ENCODE results near the gene PDGFA.
"Not testable (repeated sequence)": the region's sequence is repeated elsewhere in the genome, so short reads cannot be mapped to it uniquely, and the experiment has no call there.

The PDGFA gene

GRCh38 chr7:557558-557881 lies 37.9 kb upstream of the PDGFA start:
- no peak overlapping the region for H3K4me3 ChIP-seq (replicated peaks; ENCODE audit: low read depth, low read length)
- TF ChIP-seq, protein P1, sequence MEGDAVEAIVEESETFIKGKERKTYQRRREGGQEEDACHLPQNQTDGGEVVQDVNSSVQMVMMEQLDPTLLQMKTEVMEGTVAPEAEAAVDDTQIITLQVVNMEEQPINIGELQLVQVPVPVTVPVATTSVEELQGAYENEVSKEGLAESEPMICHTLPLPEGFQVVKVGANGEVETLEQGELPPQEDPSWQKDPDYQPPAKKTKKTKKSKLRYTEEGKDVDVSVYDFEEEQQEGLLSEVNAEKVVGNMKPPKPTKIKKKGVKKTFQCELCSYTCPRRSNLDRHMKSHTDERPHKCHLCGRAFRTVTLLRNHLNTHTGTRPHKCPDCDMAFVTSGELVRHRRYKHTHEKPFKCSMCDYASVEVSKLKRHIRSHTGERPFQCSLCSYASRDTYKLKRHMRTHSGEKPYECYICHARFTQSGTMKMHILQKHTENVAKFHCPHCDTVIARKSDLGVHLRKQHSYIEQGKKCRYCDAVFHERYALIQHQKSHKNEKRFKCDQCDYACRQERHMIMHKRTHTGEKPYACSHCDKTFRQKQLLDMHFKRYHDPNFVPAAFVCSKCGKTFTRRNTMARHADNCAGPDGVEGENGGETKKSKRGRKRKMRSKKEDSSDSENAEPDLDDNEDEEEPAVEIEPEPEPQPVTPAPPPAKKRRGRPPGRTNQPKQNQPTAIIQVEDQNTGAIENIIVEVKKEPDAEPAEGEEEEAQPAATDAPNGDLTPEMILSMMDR (IDR thresholded peaks at IDR 0.05; ENCODE audit: low read depth, low read length, missing control alignments) = no peak
- DNase-seq (ENCODE audit: extremely low read depth, low read depth) = no peak

DNA sequence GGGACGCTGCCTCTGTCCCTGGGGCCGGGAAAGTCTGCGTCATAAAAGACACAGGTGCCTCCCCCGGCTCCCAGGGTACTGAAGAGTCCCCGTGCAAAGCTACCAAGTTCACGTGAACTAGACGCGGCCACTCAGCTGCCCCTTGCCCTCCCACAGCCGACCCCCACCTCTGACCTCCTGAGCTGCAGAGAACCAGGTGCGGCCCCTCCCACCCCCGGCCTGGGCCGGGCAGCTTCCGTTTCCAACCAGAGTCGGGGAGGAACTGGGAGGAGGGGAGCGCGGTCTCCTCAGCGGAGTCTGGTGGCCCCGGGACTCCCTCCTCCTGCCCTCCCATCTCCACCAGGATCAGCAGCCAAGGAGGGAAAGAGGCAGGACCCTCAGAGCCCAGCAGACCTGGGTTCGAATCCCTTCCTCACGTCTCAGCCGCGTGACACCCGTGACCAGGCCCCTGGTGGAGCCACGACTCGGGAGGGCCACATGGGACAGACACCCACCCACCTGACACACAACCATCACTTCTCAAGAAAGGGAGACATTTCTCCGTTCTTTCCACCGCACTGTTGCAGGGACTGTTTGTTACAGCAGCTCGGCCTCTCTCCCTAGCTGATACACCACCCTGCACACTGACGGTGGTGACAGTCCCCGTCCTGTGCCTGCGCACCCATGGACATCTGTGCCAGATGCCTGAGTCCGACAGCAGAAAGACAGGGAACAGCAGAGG lies 37.4 kb upstream of the PDGFA start:
- TF ChIP-seq, protein P1 (IDR thresholded peaks at IDR 0.05; ENCODE audit: low read depth, low read length, missing control alignments) = no peak
- no peak for DNase-seq (ENCODE audit: extremely low read depth, low read depth)
- no peak overlapping the region for H3K4me3 ChIP-seq (replicated peaks; ENCODE audit: low read depth, low read length)

DNA sequence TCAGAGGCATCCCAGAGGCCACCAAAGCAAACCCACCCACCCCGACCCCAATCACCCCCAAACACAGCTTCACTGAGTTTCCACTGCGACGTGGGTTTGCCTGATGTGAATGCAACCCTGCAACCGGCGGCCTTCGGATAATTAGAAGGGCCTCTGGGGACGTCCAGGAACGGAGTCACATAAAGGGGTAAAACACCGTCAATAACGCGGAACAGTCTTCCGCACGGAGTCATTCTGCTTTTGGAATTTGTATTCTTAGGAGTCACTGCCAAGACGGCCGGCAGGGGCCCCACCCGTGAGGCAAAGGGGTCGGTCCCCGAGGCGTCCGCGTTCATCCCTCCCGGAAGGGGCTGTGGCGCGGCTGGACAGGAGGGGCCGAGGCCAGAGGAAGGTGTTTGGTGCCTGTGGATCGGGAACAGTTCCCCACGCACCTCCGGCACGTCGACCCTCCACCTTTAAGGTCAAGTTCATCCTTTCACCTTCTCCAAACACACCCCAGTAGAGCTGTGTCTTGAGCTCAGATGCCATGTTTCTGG lies 36.7 kb upstream of the PDGFA start:
- no peak for DNase-seq (ENCODE audit: extremely low read depth, low read depth)
- TF ChIP-seq, protein P1 (IDR thresholded peaks at IDR 0.05; ENCODE audit: low read depth, low read length, missing control alignments) = no peak

GRCh38 chr7:555551-556160 lies 36.0 kb upstream of the PDGFA start:
- TF ChIP-seq, protein P1 (IDR thresholded peaks at IDR 0.05; ENCODE audit: low read depth, low read length, missing control alignments) = no peak
- no peak overlapping the region for H3K4me3 ChIP-seq (replicated peaks; ENCODE audit: low read depth, low read length)
- no peak for DNase-seq (ENCODE audit: extremely low read depth, low read depth)

More for the DNA sequence above, 36.7 kb upstream of the PDGFA start:
- H3K4me3 ChIP-seq (replicated peaks; ENCODE audit: low read depth, low read length) = no peak overlapping the region

DNA sequence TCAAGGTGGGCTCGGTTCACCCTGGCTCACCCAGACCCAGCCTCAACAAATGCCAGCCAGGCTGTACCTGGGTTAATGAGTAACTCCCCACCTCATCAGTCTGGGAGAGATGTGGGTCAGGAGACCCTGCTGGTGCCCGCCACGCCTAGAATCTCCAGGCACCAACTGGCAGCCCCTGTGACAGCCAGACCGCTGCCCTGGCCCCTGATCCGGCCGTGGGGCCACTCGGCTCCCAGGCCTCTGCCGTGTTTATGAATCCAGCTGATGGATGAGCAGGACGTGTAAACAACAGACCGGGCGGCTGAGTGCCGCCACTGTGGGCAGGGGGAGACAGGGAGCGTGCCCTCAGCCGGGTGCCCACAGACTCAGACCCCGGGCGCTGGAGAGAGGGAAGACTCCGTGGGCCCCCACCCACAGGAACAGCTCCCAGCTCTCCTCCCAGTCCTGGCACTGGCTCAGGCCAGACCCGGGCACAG lies 34.0 kb upstream of the PDGFA start:
- no peak overlapping the region for H3K4me3 ChIP-seq (replicated peaks; ENCODE audit: low read depth, low read length)
- TF ChIP-seq, protein P1 (IDR thresholded peaks at IDR 0.05; ENCODE audit: low read depth, low read length, missing control alignments) = no peak
- no peak for DNase-seq (ENCODE audit: extremely low read depth, low read depth)

DNA sequence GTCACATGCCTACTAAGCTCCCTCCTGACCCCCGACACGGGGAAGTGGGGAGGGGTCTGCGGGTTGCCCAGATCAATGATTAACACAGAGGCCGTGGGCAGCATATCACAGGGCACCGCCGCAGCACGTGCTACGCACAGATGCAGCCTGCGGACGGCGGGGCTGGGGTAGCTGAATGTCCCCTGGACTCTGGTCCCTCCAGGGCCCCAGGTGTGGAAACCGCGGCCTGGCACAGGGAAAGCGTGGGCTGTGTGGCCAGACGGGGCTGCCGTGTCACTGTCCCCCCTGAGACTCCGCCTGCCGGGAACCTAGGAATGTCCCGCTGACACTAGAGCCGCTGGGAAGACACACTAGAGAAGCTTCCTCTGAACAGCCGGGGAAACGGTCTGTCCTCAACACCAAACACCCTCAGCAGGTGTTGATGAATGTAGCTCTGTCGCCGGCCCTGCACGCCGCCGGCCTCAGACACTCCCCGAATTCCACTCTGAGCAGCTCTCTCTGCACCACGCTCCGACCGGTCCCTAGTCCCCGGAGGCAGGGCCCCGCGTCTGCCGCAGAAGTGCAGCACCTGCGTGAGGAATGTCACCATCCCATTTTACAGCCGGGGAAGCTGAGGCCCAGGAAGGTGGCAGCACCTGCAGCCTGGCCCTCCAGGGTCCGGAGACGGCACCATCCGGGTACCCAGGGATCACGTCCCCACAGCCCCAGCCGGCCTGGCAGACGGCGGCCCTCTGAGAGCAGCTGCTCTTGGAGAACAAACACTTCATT lies 33.4 kb upstream of the PDGFA start:
- no peak overlapping the region for H3K4me3 ChIP-seq (replicated peaks; ENCODE audit: low read depth, low read length)
- DNase-seq (ENCODE audit: extremely low read depth, low read depth) = no peak
- TF ChIP-seq, protein P1 (IDR thresholded peaks at IDR 0.05; ENCODE audit: low read depth, low read length, missing control alignments) = no peak

- DNase-seq (ENCODE audit: extremely low read depth, low read depth); H3K4me3 ChIP-seq (replicated peaks; ENCODE audit: low read depth, low read length): not testable (repeated sequence)
Measured at GRCh38 chr7:552151-552867, 32.7 kb upstream of the PDGFA start.

DNA sequence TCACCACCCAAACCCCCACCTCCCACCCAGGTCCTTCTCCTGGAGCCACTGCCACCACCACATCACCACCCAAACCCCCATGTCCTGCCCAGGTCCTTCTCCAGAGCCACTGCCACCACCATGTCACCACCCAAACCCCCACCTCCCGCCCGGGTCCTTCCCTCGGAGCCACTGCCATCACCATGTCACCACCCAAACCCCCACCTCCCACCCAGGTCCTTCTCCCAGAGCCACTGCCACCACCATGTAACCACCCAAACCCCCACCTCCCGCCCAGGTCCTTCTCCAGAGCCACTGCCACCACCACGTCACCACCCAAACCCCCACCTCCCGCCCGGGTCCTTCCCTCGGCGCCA lies 31.9 kb upstream of the PDGFA start:
- not testable (repeated sequence) for DNase-seq (ENCODE audit: extremely low read depth, low read depth); H3K4me3 ChIP-seq (replicated peaks; ENCODE audit: low read depth, low read length)
